Spleen (tissue), 11 donors: ENCODE results near the gene CCDC149. TPM values are rescaled to one million over a fixed set of nuclear protein-coding genes. Genes with fewer than 3 reads are reported as not detected.

Experiments
- DNase-seq: peaks from one replicate; pipeline ENCODE4 v3.0.0-alpha.2; 2020
- H3K27ac ChIP-seq, 8 donors: fragments of 200-600 bp; sonication (generic) in 7 of 8; 1 replicate in 4 of 8; 2 replicates in 4 of 8; pipeline versions ENCODE4 v1.5.0 to v1.8.0; 2016 to 2021; ENCODE audit warnings: inconsistent platforms in 4 of 8, mild to moderate bottlenecking in 4 of 8, moderate library complexity in 1 of 8
- H3K27me3 ChIP-seq, 7 donors: fragments of 200-600 bp; sonication (generic) in 6 of 7; replicated peaks in 1 of 7; 1 replicate in 4 of 7; 2 replicates in 3 of 7; pipeline versions ENCODE4 v1.5.0 to v1.8.0; 2016 to 2021; ENCODE audit warnings: inconsistent platforms in 3 of 7, mild to moderate bottlenecking in 1 of 7
- H3K36me3 ChIP-seq, 6 donors: fragments of 200-600 bp; sonication (generic) in 5 of 6; 1 replicate in 4 of 6; 2 replicates in 2 of 6; pipeline versions ENCODE4 v1.5.0 to v1.8.0; 2016 to 2021; ENCODE audit warnings: inconsistent platforms in 2 of 6
- H3K4me1 ChIP-seq, 6 donors: fragments of 200-600 bp; sonication (generic) in 5 of 6; 1 replicate in 3 of 6; 2 replicates in 3 of 6; pipeline versions ENCODE4 v1.5.0 to v1.8.0; 2016 to 2021; ENCODE audit warnings: inconsistent platforms in 3 of 6
- H3K4me3 ChIP-seq, 8 donors: fragments of 200-600 bp; sonication (generic) in 7 of 8; 1 replicate in 4 of 8; 2 replicates in 4 of 8; pipeline versions ENCODE4 v1.5.0 to v1.8.0; 2016 to 2021; ENCODE audit warnings: inconsistent platforms in 4 of 8, mild to moderate bottlenecking in 4 of 8, moderate library complexity in 2 of 8
- H3K9me3 ChIP-seq, 8 donors: fragments of 200-600 bp; sonication (generic) in 7 of 8; 1 replicate in 4 of 8; 2 replicates in 4 of 8; pipeline versions ENCODE4 v1.5.0 to v1.8.0; 2016 to 2021; ENCODE audit warnings: inconsistent platforms in 4 of 8
- POLR2A ChIP-seq, 3 donors: fragments of 450-650 bp; IDR thresholded peaks; one replicate each; pipeline ENCODE4 v1.5.1; 2017; ENCODE audit warnings: antibody characterized with exemption in 3 of 3, mild to moderate bottlenecking in 1 of 3
- POLR2AphosphoS5 ChIP-seq, 3 donors: sonication (generic); formaldehyde crosslinking; IDR thresholded peaks; one replicate each; pipeline ENCODE4 v1.5.1; 2017; ENCODE audit warnings: antibody characterized with exemption in 3 of 3
- WGBS, 5 donors: extraction: QIAGEN DNeasy Blood & Tissue Kit in 3 of 5; methylation state at CpG; one replicate each; pipeline versions ENCODE4 v1.1.5 to v1.1.7; 2013 to 2018; 5-methylcytosine and 5-hydroxymethylcytosine counted together
- intact Hi-C: fragments of 100-400 bp; cut with DNase I; formaldehyde crosslinking; loops from one replicate; pipeline ENCODE4 v1.15.0; 2023; ENCODE audit warnings: low total_unique reads
- polyA plus RNA-seq, 3 donors: library from polyadenylated mRNA; stranded (reverse); fragments of 200-250 nt; gene quantifications; one replicate each; pipeline ENCODE4 v1.2.1, GENCODE V29; 2013
- total RNA-seq, 7 donors: library from RNA; depleted of rRNA in 3 of 7; stranded (reverse); fragments of >200 nt in 3 of 7; fragmentation: NEBNext Ultra II Directional in 4 of 7; extraction: Animal tissue kit (Norgen Biotek cat#: 25700) in 4 of 7; gene quantifications; one replicate each; pipeline versions ENCODE4 v1.1.0 to v1.2.1, GENCODE V29; 2016 to 2021
- TF ChIP-seq, protein P1 (sequence below), 11 experiments: fragments of 200-600 bp in 7 of 11; fragments of 450-650 bp in 4 of 11; sonication (generic) in 4 of 11; IDR thresholded peaks in 8 of 11; conservative IDR thresholded peaks in 3 of 11; 1 replicate in 7 of 11; 2 replicates in 4 of 11; pipeline versions ENCODE4 v1.4.0 to v1.8.0; 2016 to 2021; ENCODE audit warnings: antibody characterized with exemption in 11 of 11, inconsistent platforms in 4 of 11, mild to moderate bottlenecking in 1 of 11
- donor health status: healthy with polysubstance abuse.
- donor health status: DM: no; HTN: no; CAD: no; lungs with moderate emphysema.
- donor health status: DM: no; HTN: no; CAD: no.
- donor health status: Bipolar disorder and iron deficiency.
- donor health status: healthy.
- donor health status: DM: no; HTN: no; CAD: no.
- donor health status: DM: yes; HTN: yes; CAD: no.

CCDC149 gene
- total and polyA plus RNA-seq, 10 donors = 1.9 to 16.0 (median 9.8) TPM

DNA sequence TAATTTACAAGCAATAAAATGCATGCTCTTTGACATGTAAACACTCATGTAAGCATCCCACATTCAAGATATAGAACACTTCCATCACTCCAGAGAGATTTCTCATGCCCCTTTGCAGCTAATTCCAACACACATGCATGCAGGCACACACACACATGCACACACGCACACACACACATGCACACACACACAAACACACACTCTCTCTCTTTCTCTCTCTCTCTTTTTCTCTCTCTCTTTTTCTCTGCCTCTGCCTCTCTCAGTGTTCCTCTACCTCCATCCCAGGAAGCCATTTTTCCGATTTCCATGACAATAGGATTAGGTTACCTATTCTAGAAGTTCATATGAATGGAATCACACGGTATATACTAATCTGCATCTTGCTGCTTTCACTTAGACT is 129.3 kb downstream of the CCDC149 start:
- no peak for DNase-seq
- WGBS, 5 donors = 64 to 80% (median 74%) methylated on average over 3 of the region's 3 CpGs
- intact Hi-C loops = no loop called here

DNA sequence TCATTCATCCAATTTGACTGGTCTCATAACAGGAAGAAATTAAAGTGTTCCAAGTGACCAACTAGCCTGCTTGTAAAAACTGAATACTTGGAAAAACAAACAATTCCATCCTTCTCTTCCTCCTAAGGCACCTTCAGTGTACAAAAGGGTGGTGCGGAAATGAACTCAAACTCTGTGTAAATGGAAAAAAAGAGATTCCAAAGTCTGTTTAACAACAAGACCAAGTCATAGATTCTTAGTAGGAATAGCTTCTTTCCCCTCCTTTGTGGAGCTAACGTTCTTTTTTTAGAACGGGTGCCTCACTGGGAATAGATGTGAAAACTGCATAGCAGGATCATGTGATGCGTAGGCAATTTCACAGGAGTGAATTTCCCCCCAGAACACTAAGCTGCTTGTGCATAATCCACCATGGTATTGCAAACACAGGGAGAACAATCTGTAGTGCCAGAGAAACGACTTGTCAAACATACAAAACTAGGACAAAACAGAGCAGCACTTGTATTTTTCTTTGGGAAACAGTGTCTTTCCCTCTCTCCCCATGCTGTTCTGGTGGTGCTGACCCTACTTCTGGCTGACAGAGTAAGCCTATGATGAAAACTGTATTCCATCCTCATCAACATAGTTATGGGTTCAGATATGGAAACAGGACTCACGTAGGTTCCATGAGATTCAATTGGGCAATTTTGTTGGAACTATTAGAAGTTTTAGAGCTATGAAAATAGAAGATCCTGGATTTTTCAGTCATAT is 130.7 kb downstream of the CCDC149 start:
- Histone ChIP-seq H3K27ac (no peak overlapping the region), H3K4me1 (no peaks in the 10 kb centered on the region), H3K36me3 (no peaks in the 10 kb centered on the region), H3K9me3 (peaks cover 0 to 18% (median 8%) of the 10 kb centered on the region in 8 donors), H3K27me3 (no peaks in the 10 kb centered on the region), H3K4me3 (no peak overlapping the region)
- TF ChIP-seq POLR2AphosphoS5 (IDR thresholded peaks at IDR 0.05) = no peak
- TF ChIP-seq, protein P1, sequence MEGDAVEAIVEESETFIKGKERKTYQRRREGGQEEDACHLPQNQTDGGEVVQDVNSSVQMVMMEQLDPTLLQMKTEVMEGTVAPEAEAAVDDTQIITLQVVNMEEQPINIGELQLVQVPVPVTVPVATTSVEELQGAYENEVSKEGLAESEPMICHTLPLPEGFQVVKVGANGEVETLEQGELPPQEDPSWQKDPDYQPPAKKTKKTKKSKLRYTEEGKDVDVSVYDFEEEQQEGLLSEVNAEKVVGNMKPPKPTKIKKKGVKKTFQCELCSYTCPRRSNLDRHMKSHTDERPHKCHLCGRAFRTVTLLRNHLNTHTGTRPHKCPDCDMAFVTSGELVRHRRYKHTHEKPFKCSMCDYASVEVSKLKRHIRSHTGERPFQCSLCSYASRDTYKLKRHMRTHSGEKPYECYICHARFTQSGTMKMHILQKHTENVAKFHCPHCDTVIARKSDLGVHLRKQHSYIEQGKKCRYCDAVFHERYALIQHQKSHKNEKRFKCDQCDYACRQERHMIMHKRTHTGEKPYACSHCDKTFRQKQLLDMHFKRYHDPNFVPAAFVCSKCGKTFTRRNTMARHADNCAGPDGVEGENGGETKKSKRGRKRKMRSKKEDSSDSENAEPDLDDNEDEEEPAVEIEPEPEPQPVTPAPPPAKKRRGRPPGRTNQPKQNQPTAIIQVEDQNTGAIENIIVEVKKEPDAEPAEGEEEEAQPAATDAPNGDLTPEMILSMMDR (IDR thresholded peaks at IDR 0.05 in 8 of 11, conservative IDR thresholded peaks at IDR 0.05 in 3 of 11) = no peak
- TF ChIP-seq POLR2A (IDR thresholded peaks at IDR 0.05) = no peak
- no peak for DNase-seq
- intact Hi-C loops = no loop called here
- 59 to 75% (median 65%) methylated on average over 6 of the region's 6 CpGs for WGBS, 5 donors

More for the DNA sequence above, 129.3 kb downstream of the CCDC149 start:
- no peaks in the 10 kb centered on the region for H3K27me3 ChIP-seq
- H3K9me3 ChIP-seq = peaks cover 0 to 21% (median 8%) of the 10 kb centered on the region in 8 donors
- H3K4me3 ChIP-seq = no peak overlapping the region
- H3K27ac ChIP-seq = no peak overlapping the region
- no peaks in the 10 kb centered on the region for H3K4me1 ChIP-seq
- no peaks in the 10 kb centered on the region for H3K36me3 ChIP-seq
- TF ChIP-seq POLR2A (IDR thresholded peaks at IDR 0.05) (no peak), POLR2AphosphoS5 (IDR thresholded peaks at IDR 0.05) (no peak)
- TF ChIP-seq, protein P1 (IDR thresholded peaks at IDR 0.05 in 8 of 11, conservative IDR thresholded peaks at IDR 0.05 in 3 of 11) = no peak

DNA sequence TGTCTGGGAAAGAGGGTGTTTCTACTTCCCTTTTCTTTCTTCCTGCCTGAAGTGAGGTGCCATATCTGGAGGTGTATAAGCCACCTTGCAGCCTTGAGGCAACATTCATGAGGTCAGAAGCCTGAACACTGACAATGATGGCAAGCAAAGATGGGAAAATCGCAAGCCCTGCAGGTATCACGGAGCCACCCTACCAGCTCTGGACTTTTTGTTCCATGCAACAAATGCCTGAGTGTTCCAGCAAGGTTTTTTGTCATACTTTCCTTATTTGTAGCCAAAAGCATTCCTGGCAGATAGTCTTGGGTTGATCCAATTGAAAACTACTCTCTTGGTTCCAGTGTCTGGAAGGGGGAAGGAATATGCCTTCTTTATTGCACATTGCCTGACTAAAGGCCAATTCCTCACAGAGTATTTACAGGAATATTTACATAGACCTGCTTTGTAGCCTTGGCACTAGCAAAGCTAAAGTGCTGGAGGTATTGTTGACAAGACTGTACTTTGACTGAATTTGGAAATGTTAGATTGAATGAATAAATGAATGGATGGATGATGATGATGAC is 131.8 kb downstream of the CCDC149 start:
- Histone ChIP-seq H3K9me3 (peaks cover 0 to 7% (median 1%) of the 10 kb centered on the region in 8 donors), H3K27ac (no peak overlapping the region), H3K36me3 (no peaks in the 10 kb centered on the region), H3K4me1 (no peaks in the 10 kb centered on the region), H3K4me3 (no peak overlapping the region), H3K27me3 (no peaks in the 10 kb centered on the region)
- intact Hi-C loops = no loop called here
- DNase-seq = no peak
- WGBS, 5 donors = 89 to 100% (median 94%) methylated on average over 2 of the region's 2 CpGs
- TF ChIP-seq POLR2A (IDR thresholded peaks at IDR 0.05) (no peak), POLR2AphosphoS5 (IDR thresholded peaks at IDR 0.05) (no peak)
- TF ChIP-seq, protein P1 (IDR thresholded peaks at IDR 0.05 in 8 of 11, conservative IDR thresholded peaks at IDR 0.05 in 3 of 11) = no peak

DNA sequence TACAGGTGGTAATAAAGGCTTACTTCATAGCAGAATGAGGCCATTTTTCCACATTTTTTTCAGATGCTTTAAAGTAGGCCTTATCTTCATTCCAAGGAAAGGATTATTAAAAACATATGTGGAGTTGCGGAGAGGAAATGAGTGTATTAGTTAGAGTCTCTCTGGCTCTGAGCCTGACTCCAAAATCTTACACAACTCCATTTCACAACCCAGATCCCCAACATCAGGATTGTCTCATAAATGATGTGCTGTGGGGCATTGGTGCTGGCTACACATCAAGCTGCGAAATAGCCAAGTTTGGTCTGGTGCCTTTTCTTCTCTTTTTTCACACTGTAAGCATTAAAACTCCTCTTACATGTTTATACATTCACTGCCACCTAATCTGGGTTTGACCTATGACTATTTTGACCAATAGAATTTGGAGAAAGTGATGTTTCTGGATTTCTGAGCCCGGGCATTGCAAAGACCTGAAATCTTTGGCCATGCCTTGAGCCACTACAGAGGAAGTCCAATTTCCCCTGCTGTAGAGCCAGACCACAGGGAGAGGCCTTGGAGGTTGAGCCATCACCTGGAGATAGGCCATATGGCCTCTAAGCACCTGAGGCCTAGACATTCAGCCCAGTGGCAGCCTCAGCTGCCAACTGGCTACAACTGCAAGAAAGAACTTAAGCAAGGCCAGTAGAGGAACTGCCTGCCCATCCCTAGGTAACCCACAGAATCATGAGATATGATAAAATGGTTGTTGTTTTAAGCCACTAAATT is 134.2 kb downstream of the CCDC149 start:
- no peaks in the 10 kb centered on the region for H3K4me1 ChIP-seq
- DNase-seq = no peak
- H3K4me3 ChIP-seq = no peak overlapping the region
- intact Hi-C loops = no loop called here
- peaks cover 0 to 4% (median 0%) of the 10 kb centered on the region in 7 donors for H3K27me3 ChIP-seq
- H3K9me3 ChIP-seq = no peaks in the 10 kb centered on the region
- WGBS, 5 donors = 43 to 58% (median 51%) methylated on average over 3 of the region's 3 CpGs
- no peak overlapping the region for H3K27ac ChIP-seq
- H3K36me3 ChIP-seq = no peaks in the 10 kb centered on the region
- no peak for TF ChIP-seq POLR2A (IDR thresholded peaks at IDR 0.05)
- TF ChIP-seq, protein P1 (IDR thresholded peaks at IDR 0.05 in 8 of 11, conservative IDR thresholded peaks at IDR 0.05 in 3 of 11) = no peak
- TF ChIP-seq POLR2AphosphoS5 (IDR thresholded peaks at IDR 0.05) = peak in 1 of 3 donors; percentile 54
